GM12878 (cell line): ENCODE results near the gene FAM161B. TPM values are rescaled to one million over a fixed set of nuclear protein-coding genes. Genes with fewer than 3 reads are reported as not detected.

Experiments
- ATAC-seq: fragments of 200-7000 bp; cut with Tn5 transposase; 3 replicates; pipeline ENCODE4 v1.9.1; 2020; ENCODE audit warnings: mild to moderate bottlenecking, moderate library complexity
- BruUV-seq: library from RNA; stranded (reverse); fragments of 400-500 nt; replicated peaks from 2 replicates; lab custom pipeline; 2021; lab: Mats Ljungman, UMichigan
- CTCF ChIA-PET: fragments of 300-600 bp; sonication (Branson Sonifier 250); formaldehyde crosslinking; extraction: SDS; loops from one replicate; lab custom pipeline; 2021; ENCODE audit warnings: inconsistent platforms; lab: Yijun Ruan, JAX
- POLR2A ChIA-PET: fragments of 350-600 bp; formaldehyde crosslinking; extraction: SDS; loops from one replicate; lab custom pipeline; 2021; ENCODE audit warnings: inconsistent platforms; lab: Charles Lee
- RAD21 ChIA-PET: fragments of 300-600 bp; sonication (Branson Sonifier 250); formaldehyde crosslinking; loops from one replicate; lab custom pipeline; 2023; ENCODE audit warnings: antibody characterized with exemption; ENCODE audit not compliant: unreplicated experiment; lab: Charles Lee
- SMC1A ChIA-PET: fragments of 300-600 bp; sonication (Branson Sonifier 250); formaldehyde crosslinking; loops from one replicate; lab custom pipeline; 2023; ENCODE audit not compliant: unreplicated experiment, uncharacterized antibody; lab: Charles Lee
- DNase-seq: peaks from one replicate; pipeline ENCODE4 v3.0.0-alpha.2; 2011; ENCODE audit warnings: low read depth, low spot score
- FAIRE-seq: peaks from 3 replicates; lab custom pipeline; 2011; peaks lifted over from hg19 to GRCh38; lab: Jason Lieb, UNC
- H2AFZ ChIP-seq: 2 replicates; pipeline ENCODE4 v1.6.0; 2011; ENCODE audit warnings: low read depth, low read length, control low read depth; ENCODE audit not compliant: control insufficient read depth
- H3K27ac ChIP-seq: 2 replicates; pipeline ENCODE4 v1.5.1; 2011; ENCODE audit warnings: control low read depth; ENCODE audit not compliant: control insufficient read depth, insufficient read depth
- H3K27me3 ChIP-seq, 2 experiments: replicated peaks in 1 of 2; 2 replicates each; pipeline versions ENCODE4 v1.6.0 to v1.6.1; 2011; ENCODE audit warnings: low read length in 1 of 2; ENCODE audit not compliant: control insufficient read depth in 2 of 2, insufficient read depth in 2 of 2
- H3K36me3 ChIP-seq, 2 experiments: 2 replicates each; pipeline ENCODE4 v1.5.1; 2011; ENCODE audit warnings: low read length in 1 of 2; ENCODE audit not compliant: control insufficient read depth in 2 of 2, insufficient read depth in 2 of 2
- H3K4me1 ChIP-seq: 2 replicates; pipeline ENCODE4 v1.6.1; 2011; ENCODE audit warnings: mild to moderate bottlenecking, low read length, moderate library complexity, mixed read lengths; ENCODE audit not compliant: control insufficient read depth, insufficient read depth
- H3K4me2 ChIP-seq: 2 replicates; pipeline ENCODE4 v1.6.0; 2011; ENCODE audit warnings: control low read depth; ENCODE audit not compliant: control insufficient read depth, insufficient read depth
- H3K4me3 ChIP-seq: fragments of 200-600 bp; sonication (generic); 2 replicates; pipeline ENCODE4 v1.5.1; 2016
- H3K79me2 ChIP-seq: 2 replicates; pipeline ENCODE4 v1.6.0; 2011; ENCODE audit warnings: low read length; ENCODE audit not compliant: control insufficient read depth, insufficient read depth
- H3K9ac ChIP-seq: 2 replicates; pipeline ENCODE4 v1.8.0; 2011; ENCODE audit warnings: low read length, control low read depth, mixed read lengths; ENCODE audit not compliant: control insufficient read depth, insufficient read depth
- H3K9me3 ChIP-seq: replicated peaks from 3 replicates; pipeline ENCODE4 v1.5.1; 2011; ENCODE audit warnings: mild to moderate bottlenecking, low read length; ENCODE audit not compliant: control insufficient read depth, insufficient read depth
- H4K20me1 ChIP-seq: 2 replicates; pipeline ENCODE4 v1.6.0; 2011; ENCODE audit not compliant: control insufficient read depth, insufficient read depth
- HCFC1 ChIP-seq: fragments of 150-350 bp; IDR thresholded peaks from 2 replicates; pipeline ENCODE4 v1.6.1; 2014; ENCODE audit warnings: low read length
- NFYB ChIP-seq: IDR thresholded peaks from 2 replicates; pipeline ENCODE4 v1.6.1; 2011; ENCODE audit warnings: low read depth, mild to moderate bottlenecking, low read length, improper control_type of control experiment, moderate library complexity; ENCODE audit not compliant: insufficient read depth
- WGBS: methylation state at CpG from one replicate; pipeline ENCODE4 v1.1.6; 2016; ENCODE audit warnings: low lambda C conversion rate; ENCODE audit not compliant: insufficient replicate concordance, insufficient coverage; ENCODE audit errors: missing lambda C conversion rate; 5-methylcytosine and 5-hydroxymethylcytosine counted together
- in situ Hi-C: fragments of 300-500 bp; cut with MboI; formaldehyde crosslinking; loops from 9 replicates; pipeline ENCODE4 v1.14.3; 2018; ENCODE audit warnings: mixed read lengths
- intact Hi-C: fragments of 100-400 bp; cut with micrococcal nuclease; formaldehyde crosslinking; loops from one replicate; pipeline ENCODE4 v1.14.2; 2022; ENCODE audit not compliant: unreplicated experiment
- polyA plus RNA-seq, 11 experiments: library from polyadenylated mRNA; depleted of rRNA in 4 of 11; unstranded in 6 of 11; stranded (reverse) in 5 of 11; fragments of >200 nt; fragmentation: Nextera tagmentation in 4 of 11; fragmentation: Illumina TruSeq in 1 of 11; extraction: Ambion mirVana in 4 of 11; extraction: Trizol in 1 of 11; gene quantifications; 1 replicate in 1 of 11; 2 replicates in 10 of 11; pipeline versions ENCODE4 v1.2.1 to v1.2.3, GENCODE V29; 2011 to 2016; ENCODE audit warnings: inconsistent platforms in 2 of 11, missing spikeins in 2 of 11, low read depth in 1 of 11
- total RNA-seq, 4 experiments: library from RNA; depleted of rRNA in 3 of 4; stranded (reverse); fragments of >200 nt in 3 of 4; fragmentation: Illumina TruSeq in 1 of 4; extraction: Trizol in 1 of 4; gene quantifications; 2 replicates each; pipeline versions ENCODE4 v1.2.1 to v1.2.3, GENCODE V29; 2013 to 2021
- TF ChIP-seq, protein P1 (sequence below): IDR thresholded peaks from 2 replicates; pipeline ENCODE4 v1.6.1; 2012; ENCODE audit warnings: improper control_type of control experiment, low read depth, low read length; ENCODE audit not compliant: insufficient replicate concordance

Gene FAM161B
- total and polyA plus RNA-seq, 10 of the 15 experiments (the other 5 are each of a cell fraction or from before 2014, with no cell fraction given) = 0.33 to 1.2 (median 0.86) TPM

DNA sequence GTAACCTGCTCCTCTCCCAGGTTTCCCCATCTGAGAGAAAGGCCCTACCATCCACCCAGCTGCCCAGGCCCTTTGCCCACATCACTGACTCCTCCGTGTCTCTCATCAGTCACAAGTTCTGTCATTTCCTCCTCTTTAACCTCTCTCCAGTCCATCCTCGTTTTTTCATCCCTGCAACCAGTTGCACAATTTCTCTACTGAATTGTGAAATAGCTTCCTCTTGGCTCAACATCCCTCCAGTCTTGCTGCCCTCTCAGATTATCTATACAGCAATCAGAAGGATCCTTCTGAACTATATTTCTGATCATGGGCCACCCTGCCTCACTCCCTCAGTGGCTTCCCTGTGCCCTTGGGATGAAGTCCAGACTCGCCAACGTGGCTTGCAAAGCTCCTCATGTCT is 6.8 kb downstream of the FAM161B start:
- CTCF ChIA-PET = interaction anchor here (0.7 kb wide), 1 partner anchor 631 kb away, joined by 3 read pairs; no protein-coding TSS in a partner anchor
- no peak for TF ChIP-seq HCFC1
- no peak for TF ChIP-seq NFYB
- TF ChIP-seq, protein P1, sequence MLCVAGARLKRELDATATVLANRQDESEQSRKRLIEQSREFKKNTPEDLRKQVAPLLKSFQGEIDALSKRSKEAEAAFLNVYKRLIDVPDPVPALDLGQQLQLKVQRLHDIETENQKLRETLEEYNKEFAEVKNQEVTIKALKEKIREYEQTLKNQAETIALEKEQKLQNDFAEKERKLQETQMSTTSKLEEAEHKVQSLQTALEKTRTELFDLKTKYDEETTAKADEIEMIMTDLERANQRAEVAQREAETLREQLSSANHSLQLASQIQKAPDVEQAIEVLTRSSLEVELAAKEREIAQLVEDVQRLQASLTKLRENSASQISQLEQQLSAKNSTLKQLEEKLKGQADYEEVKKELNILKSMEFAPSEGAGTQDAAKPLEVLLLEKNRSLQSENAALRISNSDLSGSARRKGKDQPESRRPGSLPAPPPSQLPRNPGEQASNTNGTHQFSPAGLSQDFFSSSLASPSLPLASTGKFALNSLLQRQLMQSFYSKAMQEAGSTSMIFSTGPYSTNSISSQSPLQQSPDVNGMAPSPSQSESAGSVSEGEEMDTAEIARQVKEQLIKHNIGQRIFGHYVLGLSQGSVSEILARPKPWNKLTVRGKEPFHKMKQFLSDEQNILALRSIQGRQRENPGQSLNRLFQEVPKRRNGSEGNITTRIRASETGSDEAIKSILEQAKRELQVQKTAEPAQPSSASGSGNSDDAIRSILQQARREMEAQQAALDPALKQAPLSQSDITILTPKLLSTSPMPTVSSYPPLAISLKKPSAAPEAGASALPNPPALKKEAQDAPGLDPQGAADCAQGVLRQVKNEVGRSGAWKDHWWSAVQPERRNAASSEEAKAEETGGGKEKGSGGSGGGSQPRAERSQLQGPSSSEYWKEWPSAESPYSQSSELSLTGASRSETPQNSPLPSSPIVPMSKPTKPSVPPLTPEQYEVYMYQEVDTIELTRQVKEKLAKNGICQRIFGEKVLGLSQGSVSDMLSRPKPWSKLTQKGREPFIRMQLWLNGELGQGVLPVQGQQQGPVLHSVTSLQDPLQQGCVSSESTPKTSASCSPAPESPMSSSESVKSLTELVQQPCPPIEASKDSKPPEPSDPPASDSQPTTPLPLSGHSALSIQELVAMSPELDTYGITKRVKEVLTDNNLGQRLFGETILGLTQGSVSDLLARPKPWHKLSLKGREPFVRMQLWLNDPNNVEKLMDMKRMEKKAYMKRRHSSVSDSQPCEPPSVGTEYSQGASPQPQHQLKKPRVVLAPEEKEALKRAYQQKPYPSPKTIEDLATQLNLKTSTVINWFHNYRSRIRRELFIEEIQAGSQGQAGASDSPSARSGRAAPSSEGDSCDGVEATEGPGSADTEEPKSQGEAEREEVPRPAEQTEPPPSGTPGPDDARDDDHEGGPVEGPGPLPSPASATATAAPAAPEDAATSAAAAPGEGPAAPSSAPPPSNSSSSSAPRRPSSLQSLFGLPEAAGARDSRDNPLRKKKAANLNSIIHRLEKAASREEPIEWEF = no peak
- Histone ChIP-seq H3K79me2 (no peaks in the 10 kb centered on the region), H3K27ac (no peak overlapping the region), H3K36me3 (no peaks in the 10 kb centered on the region; a peak in 1 of 4 replicates), H4K20me1 (no peaks in the 10 kb centered on the region), H3K4me1 (peaks cover 9% of the 10 kb centered on the region), H3K9me3 (no peaks in the 10 kb centered on the region), H3K27me3 (no peaks in the 10 kb centered on the region), H2AFZ (no peak overlapping the region), H3K4me2 (no peak overlapping the region), H3K4me3 (no peak overlapping the region), H3K9ac (no peak overlapping the region)
- RAD21 ChIA-PET = no interaction called here
- FAIRE-seq (no peak), DNase-seq (no peak), ATAC-seq (no peak)
- intact Hi-C loops = no loop called here
- no TSS peak for BruUV-seq
- WGBS = 32% methylated on average over 4 of the region's 4 CpGs
- SMC1A ChIA-PET = interaction anchor here (1.2 to 1.6 kb wide), 2 partner anchors 9 to 115 kb away, joined by 3 read pairs; no protein-coding TSS in a partner anchor
- POLR2A ChIA-PET = no interaction called here
- in situ Hi-C loops = no loop called here
